ENCODE data around the gene ATP2B1. TPM values are rescaled to one million over a fixed set of nuclear protein-coding genes. Genes with fewer than 3 reads are reported as not detected.

The ATP2B1 gene
- total and polyA plus RNA-seq, 2 donors (not counting 1 experiment from before 2014, with no cell fraction given) = 26.1 to 238 TPM

GRCh38 chr12:89663577-89664357, 44.9 kb downstream of the ATP2B1 start:
- peak overlapping the region; percentile 42 for H3K4me3 Mint-ChIP-seq
- ATAC-seq (ENCODE audit: low read depth) = peak; percentile 50
- Histone ChIP-seq H3K36me3 (replicated peaks in 1 of 2; ENCODE audit: control extremely low read depth in 1 of 2, control insufficient read depth in 1 of 2, extremely low read depth in 1 of 2, insufficient read depth in 2 of 2, low read length in 1 of 2) (peaks cover 3 to 4% of the 10 kb centered on the region in 2 experiments), H3K9ac (ENCODE audit: low read length) (peak overlapping the region; percentile 5), H4K20me1 (ENCODE audit: control insufficient read depth, insufficient read depth, low read length, poor library complexity, severe bottlenecking) (peaks cover 39% of the 10 kb centered on the region), H3K27me3 (replicated peaks in 1 of 4; ENCODE audit: control extremely low read depth in 1 of 4, control insufficient read depth in 3 of 4, insufficient read depth in 4 of 4, low read length in 3 of 4) (no peaks in the 10 kb centered on the region), H3K27ac (ENCODE audit: low read length in 2 of 2) (peak overlapping the region in 1 of 2 donors; percentile 61), H2AFZ (ENCODE audit: insufficient read depth, low read depth, low read length, poor library complexity, severe bottlenecking) (no peak overlapping the region), H3K4me3 (ENCODE audit: control extremely low read depth in 1 of 5, extremely low read depth in 1 of 5, insufficient read depth in 1 of 5, low read depth in 2 of 5, low read length in 4 of 5) (no peak overlapping the region), H3K9me3 (ENCODE audit: control extremely low read depth in 1 of 3, control insufficient read depth in 2 of 3, insufficient read depth in 1 of 3, low read length in 2 of 3) (no peaks in the 10 kb centered on the region), H3K79me2 (ENCODE audit: control insufficient read depth, insufficient read depth, low read length) (peaks cover 98% of the 10 kb centered on the region), H3K4me1 (ENCODE audit: control insufficient read depth in 2 of 2, insufficient read depth in 2 of 2, low read length in 2 of 2) (peaks cover 41 to 74% of the 10 kb centered on the region in 2 donors), H3K4me2 (replicated peaks; ENCODE audit: low read depth, low read length, poor library complexity, severe bottlenecking) (peak overlapping the region; percentile 35)
- intact Hi-C loops (cut with micrococcal nuclease) = loop anchor here (1.0 to 5.0 kb wide), 2 partner anchors 8 to 36 kb away; no protein-coding TSS in a partner anchor
- CTCF ChIA-PET = interaction anchor here (0.5 to 1.7 kb wide), 6 partner anchors 8 to 438 kb away, joined by 3 to 5 read pairs (median 3); no protein-coding TSS in a partner anchor
- no peaks in the 10 kb centered on the region for H3K27me3 Mint-ChIP-seq
- no peak for TF ChIP-seq EZH2 (IDR thresholded peaks at IDR 0.05; ENCODE audit: borderline replicate concordance, insufficient read depth, low read depth, low read length, poor library complexity, severe bottlenecking)
- TF ChIP-seq CTCF (IDR thresholded peaks at IDR 0.05) = no peak
- POLR2A ChIA-PET = interaction anchor here (0.6 to 1.2 kb wide), 3 partner anchors 9 to 46 kb away, joined by 3 to 4 read pairs (median 3); no protein-coding TSS in a partner anchor
- peaks cover 79% of the 10 kb centered on the region for H3K4me1 Mint-ChIP-seq
- H3K27ac Mint-ChIP-seq = peak overlapping the region; percentile 4
- WGBS (ENCODE audit: insufficient coverage) = 0% methylated on average over 1 of the region's 4 CpGs
- DNase-seq = peak; percentile 56
- H3K9me3 Mint-ChIP-seq (ENCODE audit: insufficient read depth) = no peaks in the 10 kb centered on the region

DNA sequence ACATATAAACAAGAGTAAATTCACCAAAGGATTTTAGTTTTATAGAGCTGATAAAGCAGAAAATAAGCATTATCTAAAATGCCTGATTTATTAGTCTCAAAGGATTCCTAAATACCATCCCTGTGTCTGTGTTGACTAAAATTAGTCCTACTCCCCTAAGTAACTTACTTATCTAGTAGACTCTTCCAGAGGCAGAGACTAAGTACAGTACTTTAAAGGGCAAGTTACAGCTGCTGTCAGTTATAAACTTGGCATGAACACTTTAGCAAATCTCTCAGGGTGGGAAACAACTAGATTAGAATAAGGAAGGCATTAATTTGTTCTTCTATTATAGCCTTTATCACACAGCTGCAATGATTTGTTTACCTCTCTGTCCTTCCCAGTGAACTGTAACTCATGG, 46.0 kb downstream of the ATP2B1 start:
- peaks cover 79% of the 10 kb centered on the region for H3K4me1 Mint-ChIP-seq
- DNase-seq (no peak), ATAC-seq (ENCODE audit: low read depth) (no peak)
- H3K27me3 Mint-ChIP-seq = no peaks in the 10 kb centered on the region
- no peak overlapping the region for H2AFZ ChIP-seq (ENCODE audit: insufficient read depth, low read depth, low read length, poor library complexity, severe bottlenecking)
- H3K9me3 ChIP-seq (ENCODE audit: control extremely low read depth in 1 of 3, control insufficient read depth in 2 of 3, insufficient read depth in 1 of 3, low read length in 2 of 3) = no peaks in the 10 kb centered on the region
- peak overlapping the region; percentile 35 for H3K4me2 ChIP-seq (replicated peaks; ENCODE audit: low read depth, low read length, poor library complexity, severe bottlenecking)
- H3K79me2 ChIP-seq (ENCODE audit: control insufficient read depth, insufficient read depth, low read length) = peaks cover 98% of the 10 kb centered on the region
- peaks cover 1 to 4% of the 10 kb centered on the region in 2 experiments for H3K36me3 ChIP-seq (replicated peaks in 1 of 2; ENCODE audit: control extremely low read depth in 1 of 2, control insufficient read depth in 1 of 2, extremely low read depth in 1 of 2, insufficient read depth in 2 of 2, low read length in 1 of 2)
- peak overlapping the region; percentile 27 for H3K27ac Mint-ChIP-seq
- H3K9ac ChIP-seq (ENCODE audit: low read length) = no peak overlapping the region
- ChIA-PET CTCF (interaction anchor here (0.7 to 1.2 kb wide), 5 partner anchors 9 to 414 kb away, joined by 3 to 5 read pairs (median 3); no protein-coding TSS in a partner anchor), POLR2A (interaction anchor here (1.2 kb wide), 1 partner anchor 47 kb away, joined by 4 read pairs; no protein-coding TSS in a partner anchor)
- H3K27me3 ChIP-seq (replicated peaks in 1 of 4; ENCODE audit: control extremely low read depth in 1 of 4, control insufficient read depth in 3 of 4, insufficient read depth in 4 of 4, low read length in 3 of 4) = no peaks in the 10 kb centered on the region
- H4K20me1 ChIP-seq (ENCODE audit: control insufficient read depth, insufficient read depth, low read length, poor library complexity, severe bottlenecking) = peaks cover 43% of the 10 kb centered on the region
- H3K9me3 Mint-ChIP-seq (ENCODE audit: insufficient read depth) = no peaks in the 10 kb centered on the region
- H3K4me1 ChIP-seq (ENCODE audit: control insufficient read depth in 2 of 2, insufficient read depth in 2 of 2, low read length in 2 of 2) = peaks cover 48 to 75% of the 10 kb centered on the region in 2 donors
- peak overlapping the region; percentile 3 for H3K4me3 Mint-ChIP-seq
- intact Hi-C loops (cut with micrococcal nuclease) = loop anchor here (1.0 to 5.0 kb wide), 2 partner anchors 9 to 35 kb away; no protein-coding TSS in a partner anchor
- peak overlapping the region in 1 of 2 donors; percentile 61 for H3K27ac ChIP-seq (ENCODE audit: low read length in 2 of 2)
- no peak for TF ChIP-seq CTCF (IDR thresholded peaks at IDR 0.05)
- TF ChIP-seq EZH2 (IDR thresholded peaks at IDR 0.05; ENCODE audit: borderline replicate concordance, insufficient read depth, low read depth, low read length, poor library complexity, severe bottlenecking) = no peak
- no peak overlapping the region for H3K4me3 ChIP-seq (ENCODE audit: control extremely low read depth in 1 of 5, extremely low read depth in 1 of 5, insufficient read depth in 1 of 5, low read depth in 2 of 5, low read length in 4 of 5)
